Measurements from ENCODE around the gene MACROH2A2. TPM values are rescaled to one million over a fixed set of nuclear protein-coding genes. Genes with fewer than 3 reads are reported as not detected.
"Not testable (repeated sequence)": the region's sequence is repeated elsewhere in the genome, so short reads cannot be mapped to it uniquely, and the experiment has no call there.

The MACROH2A2 gene
- total RNA-seq, 2 experiments from 2014 or later = 4.9 to 5.0 TPM

GRCh38 chr10:70096016-70096704, 43.5 kb downstream of the MACROH2A2 start:
- H3K4me1 Mint-ChIP-seq = peaks cover 39% of the 10 kb centered on the region
- no peak for DNase-seq

GRCh38 chr10:70096705-70097420, 44.2 kb downstream of the MACROH2A2 start:
- ChIA-PET CTCF (interaction anchor here (0.8 to 1.2 kb wide), 2 partner anchors 49 to 363 kb away, joined by 3 read pairs; no protein-coding TSS in a partner anchor), POLR2A (no interaction called here)
- no peaks in the 10 kb centered on the region for H3K27me3 Mint-ChIP-seq
- H3K27ac Mint-ChIP-seq = no peak overlapping the region
- peaks cover 35% of the 10 kb centered on the region for H3K36me3 Mint-ChIP-seq (ENCODE audit: low read depth)
- no peak for DNase-seq
- H3K4me1 Mint-ChIP-seq = peaks cover 35% of the 10 kb centered on the region
- H3K4me3 Mint-ChIP-seq = no peak overlapping the region
- H3K9me3 Mint-ChIP-seq = no peaks in the 10 kb centered on the region

More at GRCh38 chr10:70096016-70096704, 43.5 kb downstream of the MACROH2A2 start:
- no peaks in the 10 kb centered on the region for H3K27me3 Mint-ChIP-seq
- peaks cover 28% of the 10 kb centered on the region for H3K36me3 Mint-ChIP-seq (ENCODE audit: low read depth)
- H3K27ac Mint-ChIP-seq = no peak overlapping the region
- no peaks in the 10 kb centered on the region for H3K9me3 Mint-ChIP-seq
- no peak overlapping the region for H3K4me3 Mint-ChIP-seq
- ChIA-PET CTCF (interaction anchor here (0.8 kb wide), 1 partner anchor 364 kb away, joined by 3 read pairs; no protein-coding TSS in a partner anchor), POLR2A (no interaction called here)

GRCh38 chr10:70097459-70097858, 44.8 kb downstream of the MACROH2A2 start:
- Mint-ChIP-seq H3K27ac (no peak overlapping the region), H3K36me3 (ENCODE audit: low read depth) (peaks cover 37% of the 10 kb centered on the region), H3K9me3 (no peaks in the 10 kb centered on the region), H3K4me1 (peaks cover 29% of the 10 kb centered on the region), H3K4me3 (no peak overlapping the region), H3K27me3 (no peaks in the 10 kb centered on the region)
- POLR2A ChIA-PET = no interaction called here
- DNase-seq = no peak
- CTCF ChIA-PET = interaction anchor here (1.2 kb wide), 1 partner anchor 49 kb away, joined by 3 read pairs; no protein-coding TSS in a partner anchor

GRCh38 chr10:70098271-70098670, 45.6 kb downstream of the MACROH2A2 start:
- no peaks in the 10 kb centered on the region for H3K9me3 Mint-ChIP-seq
- H3K36me3 Mint-ChIP-seq (ENCODE audit: low read depth) = peaks cover 37% of the 10 kb centered on the region
- no peak overlapping the region for H3K4me3 Mint-ChIP-seq
- CTCF ChIA-PET = interaction anchor here (0.9 to 1.6 kb wide), 3 partner anchors 17 to 48 kb away, joined by 3 to 4 read pairs (median 3); no protein-coding TSS in a partner anchor
- DNase-seq = no peak
- POLR2A ChIA-PET = no interaction called here
- no peaks in the 10 kb centered on the region for H3K27me3 Mint-ChIP-seq
- peaks cover 21% of the 10 kb centered on the region for H3K4me1 Mint-ChIP-seq
- no peak overlapping the region for H3K27ac Mint-ChIP-seq

GRCh38 chr10:70101068-70101562, 48.5 kb downstream of the MACROH2A2 start:
- POLR2A ChIA-PET, H3K4me1 Mint-ChIP-seq, H3K4me3 Mint-ChIP-seq, H3K9me3 Mint-ChIP-seq, DNase-seq, H3K27me3 Mint-ChIP-seq, H3K27ac Mint-ChIP-seq: not testable (repeated sequence)
- peaks cover 25% of the 10 kb centered on the region for H3K36me3 Mint-ChIP-seq (ENCODE audit: low read depth)
- CTCF ChIA-PET = interaction anchor here (3.4 kb wide), 1 partner anchor 15 kb away, joined by 12 read pairs; no protein-coding TSS in a partner anchor

- DNase-seq = no peak
- CTCF ChIA-PET = interaction anchor here (3.4 kb wide), 1 partner anchor 15 kb away, joined by 12 read pairs; no protein-coding TSS in a partner anchor
- no peaks in the 10 kb centered on the region for H3K27me3 Mint-ChIP-seq
Observed at GRCh38 chr10:70101668-70102067, 49.0 kb downstream of the MACROH2A2 start.

GRCh38 chr10:70106958-70107791, 54.5 kb downstream of the MACROH2A2 start:
- ChIA-PET CTCF (interaction anchor here (2.0 to 2.4 kb wide), 2 partner anchors 9 to 39 kb away, joined by 5 to 11 read pairs; partner anchors contain the start of gene TYSND1), POLR2A (no interaction called here)

More at GRCh38 chr10:70101668-70102067, 49.0 kb downstream of the MACROH2A2 start:
- H3K27ac Mint-ChIP-seq = no peak overlapping the region
- no peak overlapping the region for H3K4me3 Mint-ChIP-seq
- H3K9me3 Mint-ChIP-seq = no peaks in the 10 kb centered on the region
- peaks cover 23% of the 10 kb centered on the region for H3K36me3 Mint-ChIP-seq (ENCODE audit: low read depth)
- peaks cover 2% of the 10 kb centered on the region for H3K4me1 Mint-ChIP-seq
- POLR2A ChIA-PET = no interaction called here

GRCh38 chr10:70109064-70109729, 56.6 kb downstream of the MACROH2A2 start:
- H3K9me3 Mint-ChIP-seq = no peaks in the 10 kb centered on the region
- DNase-seq = no peak
- peaks cover 12% of the 10 kb centered on the region for H3K4me1 Mint-ChIP-seq
- POLR2A ChIA-PET = no interaction called here
- H3K4me3 Mint-ChIP-seq = no peak overlapping the region
- no peaks in the 10 kb centered on the region for H3K27me3 Mint-ChIP-seq
- no peak overlapping the region for H3K27ac Mint-ChIP-seq
- CTCF ChIA-PET = interaction anchor here (0.6 to 2.4 kb wide), 5 partner anchors 9 to 980 kb away, joined by 3 to 6 read pairs (median 4); partner anchors contain the start of gene TYSND1
- H3K36me3 Mint-ChIP-seq (ENCODE audit: low read depth) = peaks cover 6% of the 10 kb centered on the region

More at GRCh38 chr10:70106958-70107791, 54.5 kb downstream of the MACROH2A2 start:
- H3K27me3 Mint-ChIP-seq = no peaks in the 10 kb centered on the region
- peak; percentile 14 for DNase-seq
- H3K4me3 Mint-ChIP-seq = no peak overlapping the region
- no peaks in the 10 kb centered on the region for H3K9me3 Mint-ChIP-seq
- H3K4me1 Mint-ChIP-seq = peaks cover 8% of the 10 kb centered on the region
- H3K36me3 Mint-ChIP-seq (ENCODE audit: low read depth) = no peaks in the 10 kb centered on the region
- no peak overlapping the region for H3K27ac Mint-ChIP-seq

- DNase-seq = no peak
- CTCF ChIA-PET = no interaction called here
- H3K27me3 Mint-ChIP-seq = no peaks in the 10 kb centered on the region
- H3K4me1 Mint-ChIP-seq = peaks cover 14% of the 10 kb centered on the region
- H3K9me3 Mint-ChIP-seq = no peaks in the 10 kb centered on the region
- H3K36me3 Mint-ChIP-seq (ENCODE audit: low read depth) = peaks cover 6% of the 10 kb centered on the region
- H3K27ac Mint-ChIP-seq = no peak overlapping the region
- POLR2A ChIA-PET = no interaction called here
- H3K4me3 Mint-ChIP-seq = no peak overlapping the region
Observed at GRCh38 chr10:70111496-70111895, 58.9 kb downstream of the MACROH2A2 start.

- no peaks in the 10 kb centered on the region for H3K9me3 Mint-ChIP-seq
- H3K4me3 Mint-ChIP-seq = no peak overlapping the region
- DNase-seq = no peak
- H3K27ac Mint-ChIP-seq = peak overlapping the region; percentile 17
- H3K27me3 Mint-ChIP-seq = no peaks in the 10 kb centered on the region
- ChIA-PET POLR2A (no interaction called here), CTCF (interaction anchor here (1.4 kb wide), 1 partner anchor 10 kb away, joined by 6 read pairs; no protein-coding TSS in a partner anchor)
- H3K36me3 Mint-ChIP-seq (ENCODE audit: low read depth) = peaks cover 6% of the 10 kb centered on the region
- H3K4me1 Mint-ChIP-seq = peaks cover 14% of the 10 kb centered on the region
Observed at GRCh38 chr10:70112071-70112470, 59.4 kb downstream of the MACROH2A2 start.

- POLR2A ChIA-PET = no interaction called here
- peaks cover 6% of the 10 kb centered on the region for H3K36me3 Mint-ChIP-seq (ENCODE audit: low read depth)
Observed at GRCh38 chr10:70114902-70115301, 62.3 kb downstream of the MACROH2A2 start.

More at GRCh38 chr10:70114902-70115301, 62.3 kb downstream of the MACROH2A2 start:
- H3K4me1 Mint-ChIP-seq = peaks cover 14% of the 10 kb centered on the region
- H3K9me3 Mint-ChIP-seq = no peaks in the 10 kb centered on the region
- H3K27ac Mint-ChIP-seq = no peak overlapping the region
- no peak for DNase-seq
- H3K27me3 Mint-ChIP-seq = no peaks in the 10 kb centered on the region
- H3K4me3 Mint-ChIP-seq = no peak overlapping the region
- CTCF ChIA-PET = interaction anchor here (0.7 to 4.0 kb wide), 8 partner anchors 12 to 250 kb away, joined by 3 to 21 read pairs (median 4); partner anchors contain the start of gene TYSND1

Measured in activated CD4-positive, alpha-beta T cell treated with anti-CD3 and anti-CD28 coated beads, Interleukin-2, amount 10 ng/mL, durations not matched to agents 7 days and 5 days (primary cell).